IMR-90 (cell line): ENCODE results near the gene AHNAK. TPM values are rescaled to one million over a fixed set of nuclear protein-coding genes. Genes with fewer than 3 reads are reported as not detected.

Experiments
- ATAC-seq: fragments of 200-7000 bp; cut with Tn5 transposase; 2 replicates; pipeline ENCODE4 v1.9.1; 2020; ENCODE audit warnings: low read depth, mild to moderate bottlenecking, moderate library complexity
- BruUV-seq: library from RNA; stranded (reverse); fragments of 400-500 nt; replicated peaks from 2 replicates; lab custom pipeline; 2021; lab: Mats Ljungman, UMichigan
- CTCF ChIA-PET: fragments of 300-600 bp; formaldehyde crosslinking; extraction: SDS; loops from one replicate; lab custom pipeline; 2021; ENCODE audit warnings: antibody characterized with exemption; lab: Yijun Ruan, JAX
- POLR2A ChIA-PET: fragments of 300-600 bp; sonication (Branson Sonifier 250); formaldehyde crosslinking; loops from one replicate; lab custom pipeline; 2022; ENCODE audit warnings: antibody characterized with exemption; ENCODE audit not compliant: unreplicated experiment; lab: Charles Lee
- DNase-seq: peaks from one replicate; pipeline ENCODE4 v3.0.0; 2013
- H2AFZ ChIP-seq: replicated peaks from 2 replicates; pipeline ENCODE3; 2013; ENCODE audit warnings: low read length, mild to moderate bottlenecking; ENCODE audit not compliant: poor library complexity
- H2AK5ac ChIP-seq: 2 replicates; pipeline ENCODE4 v1.6.1; 2013; ENCODE audit warnings: low read depth, low read length, inconsistent platforms
- H2AK9ac ChIP-seq: replicated peaks from 2 replicates; pipeline ENCODE3; 2013; ENCODE audit warnings: mild to moderate bottlenecking, low read depth, low read length, moderate library complexity; ENCODE audit not compliant: poor library complexity
- H2BK120ac ChIP-seq: 2 replicates; pipeline ENCODE4 v1.6.1; 2013; ENCODE audit warnings: low read depth, low read length, inconsistent platforms
- H2BK15ac ChIP-seq: 3 replicates; pipeline ENCODE4 v1.6.1; 2013; ENCODE audit warnings: low read depth, low read length, inconsistent platforms
- H2BK20ac ChIP-seq: 2 replicates; pipeline ENCODE4 v1.6.1; 2013; ENCODE audit warnings: low read depth, mild to moderate bottlenecking, inconsistent platforms, low read length, moderate library complexity
- H2BK5ac ChIP-seq: 2 replicates; pipeline ENCODE4 v1.6.1; 2013; ENCODE audit warnings: mild to moderate bottlenecking, low read depth, low read length, inconsistent platforms; ENCODE audit not compliant: poor library complexity, severe bottlenecking
- H3K14ac ChIP-seq: replicated peaks from 2 replicates; pipeline ENCODE4 v1.6.1; 2013; ENCODE audit warnings: low read depth, low read length, inconsistent platforms
- H3K18ac ChIP-seq: 2 replicates; pipeline ENCODE4 v1.6.1; 2013; ENCODE audit warnings: low read depth, low read length, control low read depth
- H3K23ac ChIP-seq: 2 replicates; pipeline ENCODE4 v1.6.1; 2013; ENCODE audit warnings: low read depth, low read length, inconsistent platforms
- H3K27ac ChIP-seq: 2 replicates; pipeline ENCODE4 v1.5.1; 2013; ENCODE audit warnings: mild to moderate bottlenecking, control low read depth, low read length; ENCODE audit not compliant: insufficient read depth
- H3K27me3 ChIP-seq: 2 replicates; pipeline ENCODE4 v1.6.1; 2013; ENCODE audit warnings: low read length; ENCODE audit not compliant: control insufficient read depth, insufficient read depth
- H3K36me3 ChIP-seq: 2 replicates; pipeline ENCODE4 v1.6.1; 2013; ENCODE audit warnings: low read length, mixed read lengths; ENCODE audit not compliant: control insufficient read depth, insufficient read depth
- H3K4ac ChIP-seq: 2 replicates; pipeline ENCODE4 v1.6.1; 2013; ENCODE audit warnings: low read depth, low read length, inconsistent platforms
- H3K4me1 ChIP-seq: 2 replicates; pipeline ENCODE4 v1.6.1; 2013; ENCODE audit warnings: low read length, mixed read lengths; ENCODE audit not compliant: control insufficient read depth, insufficient read depth
- H3K4me2 ChIP-seq: 2 replicates; pipeline ENCODE4 v1.6.1; 2013; ENCODE audit warnings: low read depth, mild to moderate bottlenecking, control low read depth, low read length, moderate library complexity
- H3K4me3 ChIP-seq: 2 replicates; pipeline ENCODE4 v1.5.1; 2013; ENCODE audit warnings: low read depth, mild to moderate bottlenecking, control low read depth, low read length, moderate library complexity; ENCODE audit not compliant: insufficient read depth
- H3K56ac ChIP-seq: 2 replicates; pipeline ENCODE4 v1.6.1; 2013; ENCODE audit warnings: low read length, inconsistent platforms; ENCODE audit not compliant: insufficient read depth; ENCODE audit errors: extremely low read depth
- H3K79me1 ChIP-seq, 2 experiments: 2 replicates each; pipeline ENCODE4 v1.6.1; 2013; ENCODE audit warnings: low read length in 2 of 2, inconsistent platforms in 1 of 2, low read depth in 1 of 2
- H3K9ac ChIP-seq: 2 replicates; pipeline ENCODE4 v1.6.1; 2013; ENCODE audit warnings: low read depth, low read length, control low read depth
- H3K9me1 ChIP-seq: 2 replicates; pipeline ENCODE4 v1.6.1; 2013; ENCODE audit warnings: low read length, inconsistent platforms; ENCODE audit not compliant: insufficient read depth
- H3K9me3 ChIP-seq: 2 replicates; pipeline ENCODE4 v1.6.1; 2013; ENCODE audit warnings: low read length; ENCODE audit not compliant: control insufficient read depth, insufficient read depth
- H4K20me1 ChIP-seq: 2 replicates; pipeline ENCODE4 v1.6.1; 2013; ENCODE audit warnings: low read length, inconsistent platforms; ENCODE audit not compliant: insufficient read depth
- H4K5ac ChIP-seq: 2 replicates; pipeline ENCODE4 v1.6.1; 2013; ENCODE audit warnings: mild to moderate bottlenecking, low read depth, low read length, control low read depth
- H4K8ac ChIP-seq, 2 experiments: 2 replicates each; pipeline ENCODE4 v1.6.1; 2013; ENCODE audit warnings: low read depth in 2 of 2, low read length in 2 of 2, control low read depth in 1 of 2, inconsistent platforms in 1 of 2
- H4K91ac ChIP-seq: 2 replicates; pipeline ENCODE4 v1.6.1; 2013; ENCODE audit warnings: low read depth, low read length, inconsistent platforms; ENCODE audit not compliant: insufficient read depth
- CEBPB ChIP-seq: IDR thresholded peaks from 2 replicates; pipeline ENCODE4 v1.6.1; 2012; ENCODE audit warnings: low read depth, low read length, improper control_type of control experiment
- CHD1 ChIP-seq: IDR thresholded peaks from 2 replicates; pipeline ENCODE4 v1.6.1; 2012; ENCODE audit warnings: low read depth, low read length, improper control_type of control experiment
- MAFK ChIP-seq: IDR thresholded peaks from 2 replicates; pipeline ENCODE4 v1.6.1; 2012; ENCODE audit warnings: low read depth, low read length, improper control_type of control experiment
- MXI1 ChIP-seq: IDR thresholded peaks from 2 replicates; pipeline ENCODE4 v1.6.1; 2012; ENCODE audit warnings: low read depth, mild to moderate bottlenecking, low read length, moderate library complexity, borderline replicate concordance
- NFE2L2 ChIP-seq: fragments of 150-350 bp; IDR thresholded peaks from 2 replicates; pipeline ENCODE4 v1.6.1; 2016; ENCODE audit warnings: low read depth, mild to moderate bottlenecking, low read length
- RFX5 ChIP-seq: IDR thresholded peaks from 2 replicates; pipeline ENCODE4 v1.8.0; 2012; ENCODE audit warnings: low read depth, mild to moderate bottlenecking, low read length, moderate library complexity
- WGBS, 2 experiments: methylation state at CpG; one replicate each; pipeline versions ENCODE4 v1.1.5 to v1.1.7; 2013; ENCODE audit warnings: missing lambda C conversion rate in 2 of 2; ENCODE audit not compliant: insufficient read length in 1 of 2; ENCODE audit errors: extremely low coverage in 2 of 2; 5-methylcytosine and 5-hydroxymethylcytosine counted together
- dilution Hi-C: fragments of 300-500 bp; cut with HindIII; formaldehyde crosslinking; loops from one replicate; pipeline ENCODE4 v1.14.3; 2018; ENCODE audit warnings: low sequenced_read_pairs; ENCODE audit not compliant: unreplicated experiment
- in situ Hi-C: fragments of 300-500 bp; cut with MboI; formaldehyde crosslinking; loops from 3 replicates; pipeline ENCODE4 v1.14.3; 2019; ENCODE audit warnings: low sequenced_read_pairs, inconsistent platforms, mixed read lengths
- intact Hi-C: fragments of 100-400 bp; cut with micrococcal nuclease; formaldehyde crosslinking; loops from 2 replicates; pipeline ENCODE4 v1.10.0; 2022
- polyA plus RNA-seq, 3 experiments: library from polyadenylated mRNA; depleted of rRNA; stranded (reverse); fragments of >200 nt; gene quantifications; 2 replicates each; pipeline ENCODE4 v1.2.3, GENCODE V29; 2012; ENCODE audit warnings: low replicate concordance in 1 of 3
- total RNA-seq: library from RNA; depleted of rRNA; stranded (reverse); fragments of >200 nt; gene quantifications from 2 replicates; pipeline ENCODE4 v1.2.3, GENCODE V29; 2012

The AHNAK gene
- total and polyA plus RNA-seq, 2 of the 4 experiments (the other 2 are of a cell fraction): 95.1 to 695 TPM

DNA sequence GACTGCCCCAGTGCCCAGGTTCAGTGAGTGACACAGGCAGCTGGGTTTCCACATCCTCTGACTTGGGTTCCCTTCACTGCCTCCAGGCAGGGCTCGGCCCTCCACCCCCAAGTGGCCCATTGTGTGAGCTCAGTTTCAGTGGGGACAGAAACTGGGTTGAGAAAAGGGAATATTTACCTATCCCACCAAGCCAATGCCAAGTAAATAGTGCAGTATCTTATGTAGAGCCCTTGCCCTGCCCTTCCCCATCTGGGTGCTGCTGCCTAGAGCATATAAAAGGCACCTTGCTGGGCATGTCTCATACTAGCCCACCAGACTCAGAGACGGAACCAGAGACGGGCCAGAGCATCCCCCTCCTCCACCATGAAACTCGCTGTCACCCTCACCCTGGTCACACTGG, 127.9 kb downstream of the AHNAK start, which contains the start of gene SCGB1A1:
Gene SCGB1A1 (plus strand): TSS at position 301 of the 400 bp plus-strand sequence. CDS start 63 bp downstream, at position 364.
- Histone ChIP-seq H2AK5ac (no peak within 1 kb of the TSS), H3K4me3 (no peak within 1 kb of the TSS), H4K5ac (0 out of 2 replicates have a peak within 1 kb of the TSS, but pooled peaks have one; percentile 14), H3K9me1 (no peaks in the 10 kb centered on the region), H3K4me2 (peak within 1 kb of the TSS; percentile 86), H4K20me1 (no peaks in the 10 kb centered on the region), H3K56ac (no peak within 1 kb of the TSS), H3K14ac (no peak within 1 kb of the TSS), H3K36me3 (no peaks in the 10 kb centered on the region), H4K8ac (no peak within 1 kb of the TSS), H3K79me1 (no peaks in the 10 kb centered on the region; a peak in 1 of 4 replicates), H3K4ac (no peak within 1 kb of the TSS), H2BK5ac (peak within 1 kb of the TSS; percentile 3), H3K4me1 (peaks cover 7% of the 10 kb centered on the region), H4K91ac (no peak within 1 kb of the TSS), H3K9me3 (no peaks in the 10 kb centered on the region), H2AK9ac (no peak within 1 kb of the TSS), H2AFZ (no peak within 1 kb of the TSS), H3K9ac (no peak within 1 kb of the TSS), H3K27me3 (no peaks in the 10 kb centered on the region), H3K23ac (no peak within 1 kb of the TSS), H2BK120ac (peak within 1 kb of the TSS; percentile 23; the same call in 1 of the 2 replicates), H2BK20ac (0 out of 2 replicates have a peak within 1 kb of the TSS, but pooled peaks have one; percentile 17), H3K27ac (peak within 1 kb of the TSS; percentile 51; the same call in 1 of the 2 replicates), H2BK15ac (peak within 1 kb of the TSS; percentile 23; the same call in 2 of the 3 replicates), H3K18ac (peak within 1 kb of the TSS; percentile 34)
- in situ Hi-C loops (no loop called here), intact Hi-C loops (no loop called here), dilution Hi-C loops (no loop called here)
- TF ChIP-seq CHD1 (no peak), NFE2L2 (no peak), CEBPB (no peak), MAFK (no peak), MXI1 (no peak), RFX5 (no peak)
- no peak for ATAC-seq
- ChIA-PET CTCF (interaction anchor here (1.6 to 2.2 kb wide), 2 partner anchors 24 to 124 kb away, joined by 5 to 7 read pairs; no protein-coding TSS in a partner anchor), POLR2A (no interaction called here)
- BruUV-seq: no TSS peak
- 100% methylated on average over 3 of the region's 4 CpGs; no CpG with 5 or more reads in 1 of the 2 experiments for WGBS, 2 experiments
- DNase-seq: no peak
